ENCODE data around the gene PSMB1. TPM values are rescaled to one million over a fixed set of nuclear protein-coding genes. Genes with fewer than 3 reads are reported as not detected.

Gene PSMB1
- total RNA-seq, 1 donor from 2014 or later: 145 TPM

Other genes starting within 250 kb of the PSMB1 start
- gene FAM120B, start 246.5 kb downstream of the PSMB1 start, total RNA-seq: 16.5 TPM
- gene TBP, start 1.1 kb upstream of the PSMB1 start, total RNA-seq: 8.1 TPM
- gene PDCD2, start 31.3 kb upstream of the PSMB1 start, total RNA-seq: 26.2 TPM

Measured in Right ventricle myocardium superior (tissue), 1 donor.